HepG2 (cell line): Measurements from ENCODE around the gene MYO5A. TPM values are rescaled to one million over a fixed set of nuclear protein-coding genes. Genes with fewer than 3 reads are reported as not detected.
A peak's percentile ranks its signal among the peaks of the same experiment; 100 is the strongest.

Experiments used
- ATAC-seq: fragments of 200-7000 bp; cut with Tn5 transposase; 3 replicates; pipeline ENCODE4 v1.9.1; 2020; ENCODE audit warnings: mild to moderate bottlenecking, moderate library complexity
- BruUV-seq: library from RNA; stranded (reverse); fragments of 400-500 nt; replicated peaks from 2 replicates; lab custom pipeline; 2021; lab: Mats Ljungman, UMichigan
- CTCF ChIA-PET: fragments of 300-600 bp; formaldehyde crosslinking; extraction: SDS; loops from one replicate; lab custom pipeline; 2021; ENCODE audit warnings: low total read pairs, inconsistent platforms, low intra/inter-chr PET ratio; lab: Yijun Ruan, JAX
- POLR2A ChIA-PET: fragments of 350-600 bp; sonication (Branson Sonifier 250); formaldehyde crosslinking; loops from one replicate; lab custom pipeline; 2020; ENCODE audit warnings: antibody characterized with exemption, inconsistent platforms; lab: Yijun Ruan, JAX
- DNase-seq: peaks from one replicate; pipeline ENCODE4 v3.0.0-alpha.2; 2015; ENCODE audit warnings: low spot score
- FAIRE-seq: peaks from 3 replicates; lab custom pipeline; 2011; peaks lifted over from hg19 to GRCh38; lab: Jason Lieb, UNC
- H2AFZ ChIP-seq: one replicate; pipeline ENCODE4 v1.6.1; 2011; ENCODE audit warnings: low read length, inconsistent platforms
- H3K27ac ChIP-seq: fragments of 300-600 bp; 3 replicates; pipeline ENCODE4 v1.8.0; 2011; ENCODE audit warnings: mixed run types, mild to moderate bottlenecking, mixed read lengths, low read length, inconsistent platforms; ENCODE audit not compliant: insufficient read depth; ENCODE audit errors: extremely low read length
- H3K27me3 ChIP-seq, 2 experiments: fragments of 200-600 bp in 1 of 2; 2 replicates in 1 of 2; 3 replicates in 1 of 2; pipeline versions ENCODE4 v1.6.0 to v1.8.0; 2011; ENCODE audit warnings: low read length in 2 of 2, mild to moderate bottlenecking in 2 of 2, moderate library complexity in 2 of 2, inconsistent platforms in 1 of 2; ENCODE audit not compliant: insufficient read depth in 2 of 2, control insufficient read depth in 1 of 2
- H3K36me3 ChIP-seq, 2 experiments: fragments of 200-600 bp in 1 of 2; replicated peaks in 1 of 2; 2 replicates in 1 of 2; 3 replicates in 1 of 2; pipeline versions ENCODE4 v1.5.1 to v1.8.0; 2011; ENCODE audit warnings: low read length in 2 of 2, inconsistent platforms in 1 of 2; ENCODE audit not compliant: insufficient read depth in 2 of 2, control insufficient read depth in 1 of 2
- H3K4me1 ChIP-seq: 2 replicates; pipeline ENCODE4 v1.5.1; 2012; ENCODE audit warnings: low read length, inconsistent platforms; ENCODE audit not compliant: insufficient read depth
- H3K4me2 ChIP-seq: 2 replicates; pipeline ENCODE4 v1.6.0; 2011; ENCODE audit warnings: low read depth, low read length, inconsistent platforms
- H3K4me3 ChIP-seq, 3 experiments: fragments of 200-600 bp in 1 of 3; sonication (generic), shearing (Covaris generic) in 1 of 3; replicated peaks in 1 of 3; 2 replicates each; pipeline ENCODE4 v1.5.1; 2011 to 2016; ENCODE audit warnings: low read length in 3 of 3, inconsistent platforms in 2 of 3, low read depth in 2 of 3, mild to moderate bottlenecking in 2 of 3, control low read depth in 1 of 3, mixed read lengths in 1 of 3; ENCODE audit not compliant: insufficient read depth in 1 of 3
- H3K79me2 ChIP-seq: one replicate; pipeline ENCODE4 v1.6.1; 2011; ENCODE audit warnings: low read length, inconsistent platforms; ENCODE audit not compliant: insufficient read depth
- H3K9ac ChIP-seq: 2 replicates; pipeline ENCODE4 v1.6.0; 2011; ENCODE audit warnings: mild to moderate bottlenecking, low read depth, low read length, inconsistent platforms; ENCODE audit not compliant: insufficient read depth
- H3K9me3 ChIP-seq: 2 replicates; pipeline ENCODE4 v1.5.1; 2012; ENCODE audit warnings: mild to moderate bottlenecking, low read length
- H4K20me1 ChIP-seq: 2 replicates; pipeline ENCODE4 v1.6.0; 2011; ENCODE audit warnings: inconsistent platforms, mild to moderate bottlenecking, low read length, moderate library complexity; ENCODE audit not compliant: insufficient read depth
- DNMT1 ChIP-seq: sonication (generic); formaldehyde crosslinking; IDR thresholded peaks from 2 replicates; pipeline ENCODE4 v1.5.1; 2020; ENCODE audit warnings: mild to moderate bottlenecking, missing genetic modification reagents
- KLF12 ChIP-seq: sonication (generic); formaldehyde crosslinking; IDR thresholded peaks from 2 replicates; pipeline ENCODE4 v1.4.0; 2020; ENCODE audit warnings: missing genetic modification reagents, borderline replicate concordance
- MAFK ChIP-seq, 2 experiments: IDR thresholded peaks in 1 of 2; conservative IDR thresholded peaks in 1 of 2; 2 replicates each; pipeline ENCODE4 v1.6.1; 2011; ENCODE audit warnings: improper control_type of control experiment in 2 of 2, low read length in 2 of 2
- MED13 ChIP-seq: sonication (generic); formaldehyde crosslinking; IDR thresholded peaks from 2 replicates; pipeline ENCODE4 v1.5.0; 2020; ENCODE audit warnings: missing genetic modification reagents
- NFE2L1 ChIP-seq: sonication (generic); formaldehyde crosslinking; IDR thresholded peaks from 2 replicates; pipeline ENCODE4 v1.4.0; 2020; ENCODE audit warnings: missing genetic modification reagents, mild to moderate bottlenecking, borderline replicate concordance
- NFIB ChIP-seq: sonication (generic); formaldehyde crosslinking; IDR thresholded peaks from 2 replicates; pipeline ENCODE4 v1.9.0; 2021; ENCODE audit warnings: missing genetic modification reagents, mild to moderate bottlenecking, borderline replicate concordance
- NR3C1 ChIP-seq: sonication (generic); formaldehyde crosslinking; IDR thresholded peaks from 2 replicates; pipeline ENCODE4 v1.4.0; 2020; ENCODE audit warnings: missing genetic modification reagents
- PAWR ChIP-seq: sonication (generic); formaldehyde crosslinking; IDR thresholded peaks from 2 replicates; pipeline ENCODE4 v1.4.0; 2020; ENCODE audit warnings: missing genetic modification reagents, mild to moderate bottlenecking, borderline replicate concordance
- SAP130 ChIP-seq: IDR thresholded peaks from 2 replicates; pipeline ENCODE4 v1.6.1; 2016; ENCODE audit warnings: low read depth
- YEATS2 ChIP-seq: sonication (generic); formaldehyde crosslinking; IDR thresholded peaks from 2 replicates; pipeline ENCODE4 v1.4.0; 2020; ENCODE audit warnings: missing genetic modification reagents, borderline replicate concordance
- ZNF572 ChIP-seq: sonication (generic); formaldehyde crosslinking; IDR thresholded peaks from 2 replicates; pipeline ENCODE4 v1.5.1; 2020; ENCODE audit warnings: mild to moderate bottlenecking, missing genetic modification reagents
- ZNF678 ChIP-seq: sonication (generic); formaldehyde crosslinking; IDR thresholded peaks from 2 replicates; pipeline ENCODE4 v1.4.0; 2020; ENCODE audit warnings: mild to moderate bottlenecking, missing genetic modification reagents
- ZNF775 ChIP-seq: sonication (generic); formaldehyde crosslinking; IDR thresholded peaks from 2 replicates; pipeline ENCODE4 v1.4.0; 2020; ENCODE audit warnings: missing genetic modification reagents, mild to moderate bottlenecking, moderate library complexity, borderline replicate concordance
- ZNF891 ChIP-seq: sonication (generic); formaldehyde crosslinking; IDR thresholded peaks from 2 replicates; pipeline ENCODE4 v1.5.0; 2020; ENCODE audit warnings: mild to moderate bottlenecking, missing genetic modification reagents
- WGBS: methylation state at CpG from one replicate; pipeline ENCODE4 v1.1.6; 2017; ENCODE audit warnings: low lambda C conversion rate; 5-methylcytosine and 5-hydroxymethylcytosine counted together
- in situ Hi-C: cut with HindIII; loops from 2 replicates; pipeline ENCODE4 v1.10.0; 2017; ENCODE audit warnings: low pct_unique_long_range_greater_than_20kb; ENCODE audit not compliant: extremely low pct_ligation_motif_present
- intact Hi-C: fragments of 100-400 bp; cut with micrococcal nuclease; formaldehyde crosslinking; loops from one replicate; pipeline ENCODE4 v1.10.0; 2022; ENCODE audit not compliant: unreplicated experiment
- microRNA counts: library from miRNA; unstranded; fragments of <30 nt; microRNA quantifications from one replicate; lab custom pipeline; 2015
- microRNA-seq: library from miRNA; unstranded; fragments of <30 nt; microRNA quantifications from one replicate; pipeline ENCODE4, GENCODE V29; 2020
- polyA plus RNA-seq, 8 experiments: library from polyadenylated mRNA; depleted of rRNA in 3 of 8; stranded (reverse) in 7 of 8; unstranded in 1 of 8; fragments of >200 nt; fragmentation: Illumina TruSeq in 4 of 8; extraction: Trizol in 4 of 8; gene quantifications; 2 replicates each; pipeline versions ENCODE4 v1.2.1 to v1.2.3, GENCODE V29; 2011 to 2016; ENCODE audit warnings: low read depth in 4 of 8, missing spikeins in 1 of 8, mixed read lengths in 1 of 8; ENCODE audit not compliant: insufficient read depth in 1 of 8
- small RNA-seq, 3 experiments: library from RNA; depleted of rRNA; stranded (forward); fragments of <200 nt; gene quantifications; one replicate each; pipeline ENCODE3, GENCODE V24; 2012; ENCODE audit warnings: low read depth in 2 of 3, low replicate concordance in 1 of 3; ENCODE audit not compliant: insufficient read length in 3 of 3, insufficient read depth in 2 of 3
- total RNA-seq, 5 experiments: library from RNA; depleted of rRNA; stranded (reverse); fragments of >200 nt; fragmentation: Illumina TruSeq; extraction: Trizol; gene quantifications; 2 replicates each; pipeline ENCODE4 v1.2.3, GENCODE V29; 2016; ENCODE audit warnings: low read depth in 1 of 5

The MYO5A gene
- total and polyA plus RNA-seq, 2 of the 13 experiments (the other 11 are each of a cell fraction or from before 2014, with no cell fraction given): 2.8 to 4.8 TPM

DNA sequence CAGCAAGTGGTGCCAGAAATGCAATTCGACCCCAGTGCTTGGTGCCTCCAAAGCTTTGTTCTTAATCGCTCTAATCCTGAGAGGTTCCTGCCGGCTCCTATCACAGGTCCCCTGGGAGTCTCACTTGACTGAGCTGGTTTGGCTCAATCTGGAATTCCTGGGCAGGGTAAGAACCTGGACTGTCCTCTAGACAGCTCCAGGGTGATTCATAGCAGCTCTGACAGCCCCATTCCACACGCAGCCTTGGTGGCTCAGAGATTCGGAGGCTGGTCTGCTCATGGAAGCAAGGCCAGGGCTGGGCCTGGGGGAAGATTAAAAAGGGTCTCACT, 271.0 kb downstream of the MYO5A start:
- CTCF ChIA-PET: no interaction called here
- BruUV-seq: no TSS peak
- Histone ChIP-seq H2AFZ (no peak overlapping the region), H3K27me3 (no peaks in the 10 kb centered on the region), H3K36me3 (peaks cover 15 to 69% of the 10 kb centered on the region in 2 experiments), H3K79me2 (no peaks in the 10 kb centered on the region), H3K9me3 (no peaks in the 10 kb centered on the region), H3K4me3 (no peak overlapping the region), H3K9ac (no peak overlapping the region), H3K4me2 (no peak overlapping the region), H3K27ac (no peak overlapping the region), H3K4me1 (no peaks in the 10 kb centered on the region), H4K20me1 (no peaks in the 10 kb centered on the region)
- 0 out of 3 replicates have a peak, but pooled peaks have one; percentile 20 for ATAC-seq
- 96% methylated on average over 3 of the region's 5 CpGs for WGBS
- DNase-seq: no peak
- in situ Hi-C loops: no loop called here
- no peak for TF ChIP-seq ZNF572 (CRISPR knock-in tag)
- TF ChIP-seq ZNF891 (CRISPR knock-in tag): no peak
- TF ChIP-seq NFE2L1 (CRISPR knock-in tag): no peak
- TF ChIP-seq ZNF678 (CRISPR knock-in tag): no peak
- TF ChIP-seq ZNF775 (CRISPR knock-in tag): no peak
- TF ChIP-seq MAFK (conservative IDR thresholded peaks at IDR 0.05 in 1 of 2, IDR thresholded peaks at IDR 0.05 in 1 of 2; ENCODE audit: low read length in 2 of 2): no peak
- no peak for TF ChIP-seq NFIB
- no peak for TF ChIP-seq KLF12
- TF ChIP-seq PAWR: no peak
- no peak for TF ChIP-seq NR3C1 (CRISPR knock-in tag)
- no peak for TF ChIP-seq YEATS2
- TF ChIP-seq MED13 (CRISPR knock-in tag): no peak
- no peak for TF ChIP-seq SAP130 (CRISPR knock-in tag)
- TF ChIP-seq DNMT1: no peak
- POLR2A ChIA-PET: no interaction called here
- FAIRE-seq: no peak
- intact Hi-C loops: loop anchor here (2.0 to 5.0 kb wide), 5 partner anchors 37 to 310 kb away; partner anchors contain the start of genes ARPP19 and MYO5C

MicroRNA genes within 50 kb of the gene (microRNA counts, 767-probe panel; counts per million panel counts)
- not detected for microRNA hsa-miR-1266 (lab: Ali Mortazavi, UCI)

Small RNAs within 50 kb of the gene (microRNA-seq; reads per million reads assigned to microRNA genes)
- gene MIR1266: 9.4 reads per million, percentile 44 among the genes with 10 or more reads in this experiment

Small RNAs within 50 kb of the gene (small RNA-seq; reads per million reads assigned to genes)
- gene MIR1266: 0.10 to 8.7 (median 1.3) reads per million in 3 experiments

Other genes with a start within 250 kb of the MYO5A start
- gene MYO5C, start 233.1 kb downstream of the MYO5A start, total RNA-seq (2016; rRNA removed; fragmentation: Illumina TruSeq; extraction: Trizol): 23.7 and 37.3 TPM in 2 replicates
- gene MYO5C, start 233.1 kb downstream of the MYO5A start, polyA plus RNA-seq (2011; rRNA removed): 13.7 and 15.7 TPM in 2 replicates
- 123 and 213 TPM in 2 replicates for gene ARPP19, start 40.1 kb upstream of the MYO5A start, total RNA-seq (2016; rRNA removed; fragmentation: Illumina TruSeq; extraction: Trizol)
- gene ARPP19, start 40.1 kb upstream of the MYO5A start, polyA plus RNA-seq (2011; rRNA removed): 52.9 and 70.8 TPM in 2 replicates
- 5.5 and 6.6 TPM in 2 replicates for gene ATOSA, start 150.5 kb upstream of the MYO5A start, total RNA-seq (2016; rRNA removed; fragmentation: Illumina TruSeq; extraction: Trizol)
- 15.2 and 16.3 TPM in 2 replicates for gene ATOSA, start 150.5 kb upstream of the MYO5A start, polyA plus RNA-seq (2011; rRNA removed)